H9 (cell line): ENCODE measurements around the gene HSD17B3. TPM values are rescaled to one million over a fixed set of nuclear protein-coding genes. Genes with fewer than 3 reads are reported as not detected.

Source experiments
- DNase-seq: peaks from one replicate; pipeline ENCODE4 v3.0.0-alpha.2; 2017
- H2AFZ ChIP-seq: one replicate; pipeline ENCODE4 v1.6.1; 2013; ENCODE audit warnings: mild to moderate bottlenecking, low read length, control low read depth, moderate library complexity
- H2AK5ac ChIP-seq: 2 replicates; pipeline ENCODE4 v1.6.1; 2013; ENCODE audit warnings: low read length, control low read depth, mixed read lengths; ENCODE audit not compliant: insufficient read length
- H2BK120ac ChIP-seq: one replicate; pipeline ENCODE4 v1.6.1; 2013; ENCODE audit warnings: low read depth, mild to moderate bottlenecking, low read length, control low read depth, inconsistent platforms; ENCODE audit not compliant: poor library complexity, severe bottlenecking
- H2BK12ac ChIP-seq: 2 replicates; pipeline ENCODE4 v1.6.1; 2013; ENCODE audit warnings: low read length, control low read depth, mixed read lengths, low read depth; ENCODE audit not compliant: insufficient read length
- H2BK15ac ChIP-seq: 2 replicates; pipeline ENCODE4 v1.6.1; 2013; ENCODE audit warnings: low read depth, low read length, control low read depth
- H2BK20ac ChIP-seq: one replicate; pipeline ENCODE4 v1.6.1; 2013; ENCODE audit warnings: low read depth, mild to moderate bottlenecking, low read length, control low read depth, inconsistent platforms; ENCODE audit not compliant: poor library complexity, severe bottlenecking
- H2BK5ac ChIP-seq: 2 replicates; pipeline ENCODE4 v1.6.1; 2013; ENCODE audit warnings: low read length, control low read depth, mixed read lengths; ENCODE audit not compliant: insufficient read length
- H3K14ac ChIP-seq: 2 replicates; pipeline ENCODE4 v1.6.1; 2013; ENCODE audit warnings: low read length, control low read depth; ENCODE audit not compliant: insufficient read depth
- H3K18ac ChIP-seq: 2 replicates; pipeline ENCODE4 v1.6.1; 2013; ENCODE audit warnings: low read depth, mild to moderate bottlenecking, mixed read lengths, low read length, control low read depth; ENCODE audit not compliant: insufficient read length
- H3K23ac ChIP-seq: 2 replicates; pipeline ENCODE4 v1.6.1; 2013; ENCODE audit warnings: low read length, control low read depth, mixed read lengths, low read depth; ENCODE audit not compliant: insufficient read length
- H3K23me2 ChIP-seq: 2 replicates; pipeline ENCODE4 v1.6.1; 2013; ENCODE audit warnings: low read depth, mild to moderate bottlenecking, mixed read lengths, low read length, control low read depth; ENCODE audit not compliant: insufficient read length, poor library complexity, severe bottlenecking
- H3K27ac ChIP-seq: 2 replicates; pipeline ENCODE4 v1.5.1; 2013; ENCODE audit warnings: low read length, control low read depth, mixed read lengths, low read depth; ENCODE audit not compliant: insufficient read length
- H3K27me3 ChIP-seq: 2 replicates; pipeline ENCODE4 v1.6.1; 2013; ENCODE audit warnings: low read length, control low read depth, inconsistent platforms; ENCODE audit not compliant: insufficient read depth
- H3K4ac ChIP-seq: 2 replicates; pipeline ENCODE4 v1.6.1; 2013; ENCODE audit warnings: low read depth, mild to moderate bottlenecking, control low read depth, inconsistent platforms, low read length, moderate library complexity
- H3K4me1 ChIP-seq: 2 replicates; pipeline ENCODE4 v1.6.1; 2013; ENCODE audit warnings: low read length, control low read depth, inconsistent platforms; ENCODE audit not compliant: insufficient read depth
- H3K4me2 ChIP-seq: 2 replicates; pipeline ENCODE4 v1.6.1; 2013; ENCODE audit warnings: low read length, control low read depth, mixed read lengths; ENCODE audit not compliant: insufficient read length, insufficient read depth
- H3K56ac ChIP-seq: 2 replicates; pipeline ENCODE4 v1.6.1; 2013; ENCODE audit warnings: low read depth, mild to moderate bottlenecking, mixed read lengths, low read length, control low read depth; ENCODE audit not compliant: insufficient read length
- H3K79me1 ChIP-seq: 2 replicates; pipeline ENCODE4 v1.6.1; 2013; ENCODE audit warnings: low read depth, mild to moderate bottlenecking, moderate library complexity, low read length, control low read depth, inconsistent platforms; ENCODE audit not compliant: insufficient read depth, poor library complexity, severe bottlenecking
- H3K79me2 ChIP-seq: 2 replicates; pipeline ENCODE4 v1.6.1; 2013; ENCODE audit warnings: low read length, control low read depth, inconsistent platforms; ENCODE audit not compliant: insufficient read depth
- H3K9ac ChIP-seq: 2 replicates; pipeline ENCODE4 v1.6.1; 2013; ENCODE audit warnings: low read length, control low read depth, mixed read lengths; ENCODE audit not compliant: insufficient read length; ENCODE audit errors: extremely low read depth
- H3K9me3 ChIP-seq: one replicate; pipeline ENCODE4 v1.6.1; 2013; ENCODE audit warnings: low read depth, low read length, inconsistent platforms; ENCODE audit not compliant: control insufficient read depth
- H3T11ph ChIP-seq: one replicate; pipeline ENCODE4 v1.6.1; 2013; ENCODE audit warnings: mild to moderate bottlenecking, low read length, control low read depth, inconsistent platforms
- H4K20me1 ChIP-seq: one replicate; pipeline ENCODE4 v1.6.1; 2013; ENCODE audit not compliant: control insufficient read depth, insufficient read length, insufficient read depth
- H4K5ac ChIP-seq: 2 replicates; pipeline ENCODE4 v1.6.1; 2013; ENCODE audit warnings: low read depth, mild to moderate bottlenecking, mixed read lengths, low read length, control low read depth; ENCODE audit not compliant: insufficient read length
- H4K8ac ChIP-seq: replicated peaks from 2 replicates; pipeline ENCODE4 v1.6.1; 2013; ENCODE audit warnings: low read length, control low read depth, mixed read lengths, low read depth; ENCODE audit not compliant: insufficient read length
- H4K91ac ChIP-seq: 2 replicates; pipeline ENCODE4 v1.6.1; 2013; ENCODE audit warnings: low read depth, mild to moderate bottlenecking, moderate library complexity, mixed read lengths, low read length, control low read depth; ENCODE audit not compliant: insufficient read length
- H3K27ac Mint-ChIP-seq, 3 experiments: 2 replicates in 2 of 3; 3 replicates in 1 of 3; pipeline ENCODE4 v1.8.0; 2020 to 2021; ENCODE audit warnings: mixed read lengths in 3 of 3, mild to moderate bottlenecking in 1 of 3, moderate library complexity in 1 of 3
- H3K27me3 Mint-ChIP-seq: 2 replicates; pipeline ENCODE4 v1.8.0; 2021; ENCODE audit warnings: low read depth, mild to moderate bottlenecking, moderate library complexity, mixed read lengths
- H3K36me3 Mint-ChIP-seq, 3 experiments: 2 replicates in 2 of 3; 3 replicates in 1 of 3; pipeline ENCODE4 v1.8.0; 2020 to 2021; ENCODE audit warnings: low read depth in 3 of 3, mixed read lengths in 3 of 3; ENCODE audit not compliant: insufficient read depth in 1 of 3
- H3K4me1 Mint-ChIP-seq, 2 experiments: 2 replicates each; pipeline ENCODE4 v1.8.0; 2020; ENCODE audit warnings: mixed read lengths in 2 of 2
- H3K4me3 Mint-ChIP-seq, 2 experiments: 2 replicates in 1 of 2; 3 replicates in 1 of 2; pipeline ENCODE4 v1.8.0; 2020 to 2021; ENCODE audit warnings: mild to moderate bottlenecking in 2 of 2, mixed read lengths in 2 of 2, moderate library complexity in 1 of 2
- H3K9me3 Mint-ChIP-seq, 2 experiments: 2 replicates in 1 of 2; 3 replicates in 1 of 2; pipeline ENCODE4 v1.8.0; 2020; ENCODE audit warnings: mild to moderate bottlenecking in 2 of 2, mixed read lengths in 2 of 2, moderate library complexity in 1 of 2
- CTCF ChIP-seq: fragments of 200-600 bp; sonication (generic); conservative IDR thresholded peaks from 3 replicates; pipeline ENCODE4 v1.8.0; 2021; ENCODE audit warnings: antibody characterized with exemption, mild to moderate bottlenecking
- WGBS: extraction: QIAGEN DNeasy Blood & Tissue Kit; methylation state at CpG from one replicate; pipeline ENCODE4 v1.1.7; 2013; ENCODE audit warnings: missing lambda C conversion rate, low lambda C conversion rate, mixed read lengths; ENCODE audit not compliant: insufficient read length; ENCODE audit errors: extremely low coverage; 5-methylcytosine and 5-hydroxymethylcytosine counted together
- total RNA-seq: library from RNA; stranded (reverse); gene quantifications from 2 replicates; pipeline ENCODE4 v1.2.1, GENCODE V29; 2021

Gene HSD17B3
- total RNA-seq, 1 experiment from 2014 or later, result not detected

- Histone ChIP-seq H2AFZ (no peak overlapping the region), H3K9ac (no peak overlapping the region), H4K20me1 (no peaks in the 10 kb centered on the region), H2BK20ac (no peak overlapping the region), H3K79me2 (no peaks in the 10 kb centered on the region), H2BK12ac (no peak overlapping the region), H3K27ac (no peak overlapping the region), H4K91ac (no peak overlapping the region), H3K56ac (no peak overlapping the region), H3K27me3 (no peaks in the 10 kb centered on the region), H3K79me1 (no peaks in the 10 kb centered on the region), H3T11ph (no peak overlapping the region), H2BK120ac (no peak overlapping the region), H3K4me2 (no peak overlapping the region), H3K18ac (no peak overlapping the region), H4K5ac (no peak overlapping the region), H2BK5ac (no peak overlapping the region), H3K23me2 (no peaks in the 10 kb centered on the region), H3K14ac (no peak overlapping the region), H2BK15ac (no peak overlapping the region), H3K9me3 (peaks cover 5% of the 10 kb centered on the region), H3K4ac (no peak overlapping the region), H3K4me1 (no peaks in the 10 kb centered on the region; the same call in 1 of the 2 replicates), H3K23ac (no peak overlapping the region), H4K8ac (no peak overlapping the region), H2AK5ac (no peak overlapping the region)
- Mint-ChIP-seq H3K4me3 (no peak overlapping the region), H3K9me3 (peaks cover 33 to 40% of the 10 kb centered on the region in 2 experiments), H3K36me3 (peaks cover 11 to 28% (median 13%) of the 10 kb centered on the region in 3 experiments), H3K27ac (no peak overlapping the region), H3K4me1 (peaks cover 13 to 16% of the 10 kb centered on the region in 2 experiments), H3K27me3 (peaks cover 6% of the 10 kb centered on the region)
- TF ChIP-seq CTCF, result no peak
- no peak for DNase-seq
- no CpG with 5 or more reads among the region's 8 CpGs for WGBS
Observed at GRCh38 chr9:96279932-96280331, 22.0 kb downstream of the HSD17B3 start.
